ENCODE data around the gene TTLL6. TPM values are rescaled to one million over a fixed set of nuclear protein-coding genes. Genes with fewer than 3 reads are reported as not detected.
A peak's percentile ranks its signal among the peaks of the same experiment; 100 is the strongest.
"Not testable (repeated sequence)": the region's sequence is repeated elsewhere in the genome, so short reads cannot be mapped to it uniquely, and the experiment has no call there.

Gene TTLL6
- total and polyA plus RNA-seq, 2 experiments from 2014 or later, result 0.30 TPM; not detected in 1

GRCh38 chr17:48804936-48805411 lies 12.1 kb downstream of the TTLL6 start:
- Histone ChIP-seq H4K20me1 (ENCODE audit: insufficient read depth, poor library complexity, severe bottlenecking) (no peaks in the 10 kb centered on the region), H3K79me2 (no peaks in the 10 kb centered on the region), H3K9me2 (replicated peaks; ENCODE audit: insufficient read depth) (no peaks in the 10 kb centered on the region), H3K4me2 (peak overlapping the region; percentile 71), H3K27ac (no peak overlapping the region), H3K36me3 (replicated peaks; ENCODE audit: insufficient read depth, low read depth) (no peaks in the 10 kb centered on the region), H3K4me3 (no peak overlapping the region), H3K27me3 (no peaks in the 10 kb centered on the region), H2AFZ (no peak overlapping the region), H3K4me1 (ENCODE audit: insufficient read depth) (peaks cover 9% of the 10 kb centered on the region), H3K9me3 (ENCODE audit: low read depth) (no peaks in the 10 kb centered on the region)
- 4% methylated on average over 9 of the region's 9 CpGs for WGBS (ENCODE audit: low lambda C conversion rate, missing lambda C conversion rate)
- DNase-seq (ENCODE audit: low spot score), result peak; percentile 79
- no peak for TF ChIP-seq EZH2 (IDR thresholded peaks at IDR 0.05; ENCODE audit: borderline replicate concordance)
- TF ChIP-seq, protein P1, sequence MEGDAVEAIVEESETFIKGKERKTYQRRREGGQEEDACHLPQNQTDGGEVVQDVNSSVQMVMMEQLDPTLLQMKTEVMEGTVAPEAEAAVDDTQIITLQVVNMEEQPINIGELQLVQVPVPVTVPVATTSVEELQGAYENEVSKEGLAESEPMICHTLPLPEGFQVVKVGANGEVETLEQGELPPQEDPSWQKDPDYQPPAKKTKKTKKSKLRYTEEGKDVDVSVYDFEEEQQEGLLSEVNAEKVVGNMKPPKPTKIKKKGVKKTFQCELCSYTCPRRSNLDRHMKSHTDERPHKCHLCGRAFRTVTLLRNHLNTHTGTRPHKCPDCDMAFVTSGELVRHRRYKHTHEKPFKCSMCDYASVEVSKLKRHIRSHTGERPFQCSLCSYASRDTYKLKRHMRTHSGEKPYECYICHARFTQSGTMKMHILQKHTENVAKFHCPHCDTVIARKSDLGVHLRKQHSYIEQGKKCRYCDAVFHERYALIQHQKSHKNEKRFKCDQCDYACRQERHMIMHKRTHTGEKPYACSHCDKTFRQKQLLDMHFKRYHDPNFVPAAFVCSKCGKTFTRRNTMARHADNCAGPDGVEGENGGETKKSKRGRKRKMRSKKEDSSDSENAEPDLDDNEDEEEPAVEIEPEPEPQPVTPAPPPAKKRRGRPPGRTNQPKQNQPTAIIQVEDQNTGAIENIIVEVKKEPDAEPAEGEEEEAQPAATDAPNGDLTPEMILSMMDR (IDR thresholded peaks at IDR 0.05; ENCODE audit: poor library complexity), result peak; percentile 93

DNA sequence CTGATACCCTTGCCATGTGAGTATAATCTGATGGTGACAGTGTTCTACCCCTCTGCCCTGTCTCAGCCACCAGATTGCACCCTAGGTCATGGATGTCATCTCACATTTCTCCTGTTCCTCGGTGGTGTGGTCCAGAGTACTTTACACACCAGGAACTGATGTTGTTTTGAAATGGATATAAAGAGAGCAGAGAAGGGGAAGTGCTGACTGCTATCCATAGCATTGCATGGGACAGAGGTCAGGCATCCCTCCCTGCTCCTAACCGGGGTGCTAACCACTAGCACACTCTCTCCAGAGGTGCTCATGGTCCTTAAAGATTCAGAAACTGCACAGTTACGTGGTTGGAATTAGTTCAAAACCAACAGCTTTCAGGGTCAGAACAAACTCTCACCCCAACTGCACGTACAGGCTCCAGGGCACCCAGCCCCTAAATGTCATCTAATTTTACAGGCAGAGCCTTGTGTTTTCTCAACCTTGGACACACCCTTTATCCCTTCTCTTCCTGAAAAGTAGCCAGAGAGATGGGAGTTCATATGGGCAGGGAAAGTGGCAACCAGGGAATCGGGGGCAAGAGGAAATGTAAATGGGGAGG lies 16.3 kb downstream of the TTLL6 start:
- TF ChIP-seq, protein P1 (IDR thresholded peaks at IDR 0.05; ENCODE audit: poor library complexity), result no peak
- TF ChIP-seq EZH2 (IDR thresholded peaks at IDR 0.05; ENCODE audit: borderline replicate concordance) (no peak), EZH2phosphoT487 (IDR thresholded peaks at IDR 0.05; ENCODE audit: low read depth, severe bottlenecking, unreplicated experiment) (no peak)
- 71% methylated on average over 5 of the region's 5 CpGs for WGBS (ENCODE audit: low lambda C conversion rate, missing lambda C conversion rate)

GRCh38 chr17:48799069-48799723 lies 17.8 kb downstream of the TTLL6 start:
- H3K79me2 ChIP-seq, result no peaks in the 10 kb centered on the region
- peak overlapping the region; percentile 31 for H3K27ac ChIP-seq
- no peak overlapping the region for H3K4me3 ChIP-seq
- no peak overlapping the region for H2AFZ ChIP-seq
- peak; percentile 24 for DNase-seq (ENCODE audit: low spot score)
- no peaks in the 10 kb centered on the region for H3K36me3 ChIP-seq (replicated peaks; ENCODE audit: insufficient read depth, low read depth)
- peaks cover 26% of the 10 kb centered on the region for H3K4me1 ChIP-seq (ENCODE audit: insufficient read depth)
- H3K9me3 ChIP-seq (ENCODE audit: low read depth), result no peaks in the 10 kb centered on the region
- TF ChIP-seq EZH2 (IDR thresholded peaks at IDR 0.05; ENCODE audit: borderline replicate concordance) (no peak), EZH2phosphoT487 (IDR thresholded peaks at IDR 0.05; ENCODE audit: low read depth, severe bottlenecking, unreplicated experiment) (no peak)
- TF ChIP-seq, protein P1 (IDR thresholded peaks at IDR 0.05; ENCODE audit: poor library complexity), result no peak
- no peaks in the 10 kb centered on the region for H3K9me2 ChIP-seq (replicated peaks; ENCODE audit: insufficient read depth)
- no peaks in the 10 kb centered on the region for H3K27me3 ChIP-seq
- 76% methylated on average over 11 of the region's 11 CpGs for WGBS (ENCODE audit: low lambda C conversion rate, missing lambda C conversion rate)
- no peaks in the 10 kb centered on the region for H4K20me1 ChIP-seq (ENCODE audit: insufficient read depth, poor library complexity, severe bottlenecking)
- no peak overlapping the region for H3K4me2 ChIP-seq

More for the DNA sequence above, 16.3 kb downstream of the TTLL6 start:
- Histone ChIP-seq H3K36me3 (replicated peaks; ENCODE audit: insufficient read depth, low read depth) (no peaks in the 10 kb centered on the region), H3K79me2 (no peaks in the 10 kb centered on the region), H3K4me2 (no peak overlapping the region), H3K9me2 (replicated peaks; ENCODE audit: insufficient read depth) (no peaks in the 10 kb centered on the region), H3K4me1 (ENCODE audit: insufficient read depth) (peaks cover 14% of the 10 kb centered on the region), H3K4me3 (no peak overlapping the region), H2AFZ (no peak overlapping the region), H3K27me3 (no peaks in the 10 kb centered on the region), H3K9me3 (ENCODE audit: low read depth) (no peaks in the 10 kb centered on the region), H4K20me1 (ENCODE audit: insufficient read depth, poor library complexity, severe bottlenecking) (no peaks in the 10 kb centered on the region), H3K27ac (no peak overlapping the region)
- DNase-seq (ENCODE audit: low spot score), result no peak

- WGBS (ENCODE audit: low lambda C conversion rate, missing lambda C conversion rate), result 52% methylated on average over 6 of the region's 6 CpGs
- not testable (repeated sequence) for H3K27me3 ChIP-seq; H3K36me3 ChIP-seq (replicated peaks; ENCODE audit: insufficient read depth, low read depth); H3K9me2 ChIP-seq (replicated peaks; ENCODE audit: insufficient read depth); H3K79me2 ChIP-seq; DNase-seq (ENCODE audit: low spot score); H4K20me1 ChIP-seq (ENCODE audit: insufficient read depth, poor library complexity, severe bottlenecking); H3K4me3 ChIP-seq; H3K9me3 ChIP-seq (ENCODE audit: low read depth)
- H2AFZ ChIP-seq, result peak overlapping the region; percentile 2
- H3K4me2 ChIP-seq, result peak overlapping the region; percentile 45
- H3K27ac ChIP-seq, result peak overlapping the region; percentile 79
- peaks cover 26% of the 10 kb centered on the region for H3K4me1 ChIP-seq (ENCODE audit: insufficient read depth)
These were observed 20.9 kb downstream of the TTLL6 start for GRCh38 chr17:48796163-48796522.
